Esophagus muscularis mucosa (tissue), 4 donors: ENCODE measurements around the gene NOXA1. TPM values are rescaled to one million over a fixed set of nuclear protein-coding genes. Genes with fewer than 3 reads are reported as not detected.
"Not testable (repeated sequence)": the region's sequence is repeated elsewhere in the genome, so short reads cannot be mapped to it uniquely, and the experiment has no call there.

Experiments used
- DNase-seq: peaks from one replicate; pipeline ENCODE4 v3.0.0-alpha.2; 2017; ENCODE audit errors: extremely low spot score
- H3K27ac ChIP-seq, 4 donors: fragments of 200-600 bp; sonication (generic); replicated peaks in 1 of 4; 1 replicate in 3 of 4; 2 replicates in 1 of 4; pipeline ENCODE4 v1.5.1; 2016 to 2019; ENCODE audit warnings: mild to moderate bottlenecking in 1 of 4
- H3K27me3 ChIP-seq, 4 donors: fragments of 200-600 bp; sonication (generic); one replicate each; pipeline versions ENCODE4 v1.5.1 to v1.6.0; 2016 to 2019
- H3K36me3 ChIP-seq, 4 donors: fragments of 200-600 bp; sonication (generic); one replicate each; pipeline ENCODE4 v1.5.1; 2016 to 2019
- H3K4me1 ChIP-seq, 4 donors: fragments of 200-600 bp; sonication (generic); one replicate each; pipeline ENCODE4 v1.5.1; 2016 to 2019
- H3K4me3 ChIP-seq, 4 donors: fragments of 200-600 bp; sonication (generic); 1 replicate in 2 of 4; 2 replicates in 2 of 4; pipeline ENCODE4 v1.5.1; 2016 to 2019; ENCODE audit warnings: mild to moderate bottlenecking in 4 of 4, moderate library complexity in 1 of 4
- H3K9me3 ChIP-seq, 4 donors: fragments of 200-600 bp; sonication (generic); 1 replicate in 3 of 4; 2 replicates in 1 of 4; pipeline ENCODE4 v1.5.1; 2016 to 2019
- EP300 ChIP-seq: sonication (generic); formaldehyde crosslinking; IDR thresholded peaks from one replicate; pipeline ENCODE4 v1.6.1; 2017; ENCODE audit warnings: antibody characterized with exemption
- POLR2A ChIP-seq: fragments of 450-650 bp; IDR thresholded peaks from one replicate; pipeline ENCODE4 v1.6.1; 2017; ENCODE audit warnings: antibody characterized with exemption, moderate library complexity, mild to moderate bottlenecking, low read depth
- POLR2AphosphoS5 ChIP-seq, 2 donors: sonication (generic); formaldehyde crosslinking; IDR thresholded peaks; one replicate each; pipeline ENCODE4 v1.6.1; 2017; ENCODE audit warnings: antibody characterized with exemption in 2 of 2
- WGBS: methylation state at CpG from one replicate; pipeline ENCODE4 v1.1.5; 2018; 5-methylcytosine and 5-hydroxymethylcytosine counted together
- intact Hi-C: fragments of 100-400 bp; cut with DNase I; formaldehyde crosslinking; loops from one replicate; pipeline ENCODE4 v1.15.1; 2023
- total RNA-seq, 4 donors: library from RNA; depleted of rRNA; stranded (reverse); fragments of >200 nt; gene quantifications; one replicate each; pipeline versions ENCODE4 v1.1.0 to v1.2.1, GENCODE V29; 2016
- TF ChIP-seq, protein P1 (sequence below), 3 experiments: fragments of 200-600 bp in 2 of 3; fragments of 450-650 bp in 1 of 3; sonication (generic) in 2 of 3; IDR thresholded peaks; one replicate each; pipeline ENCODE4 v1.5.1; 2017 to 2019; ENCODE audit warnings: antibody characterized with exemption in 3 of 3, mild to moderate bottlenecking in 2 of 3, moderate library complexity in 1 of 3

NOXA1 gene
- total RNA-seq, 4 donors from 2014 or later, result 2.1 to 4.0 (median 3.0) TPM

GRCh38 chr9:137383784-137384756 is 39.1 kb upstream of the NOXA1 start:
- H3K4me1 ChIP-seq, result peaks cover 14 to 19% (median 15%) of the 10 kb centered on the region in 4 donors
- intact Hi-C loops, result no loop called here
- no peak for DNase-seq
- no peak overlapping the region for H3K27ac ChIP-seq
- H3K27me3 ChIP-seq, result no peaks in the 10 kb centered on the region
- TF ChIP-seq POLR2AphosphoS5 (IDR thresholded peaks at IDR 0.05) (no peak), EP300 (no peak), POLR2A (no peak)
- TF ChIP-seq, protein P1, sequence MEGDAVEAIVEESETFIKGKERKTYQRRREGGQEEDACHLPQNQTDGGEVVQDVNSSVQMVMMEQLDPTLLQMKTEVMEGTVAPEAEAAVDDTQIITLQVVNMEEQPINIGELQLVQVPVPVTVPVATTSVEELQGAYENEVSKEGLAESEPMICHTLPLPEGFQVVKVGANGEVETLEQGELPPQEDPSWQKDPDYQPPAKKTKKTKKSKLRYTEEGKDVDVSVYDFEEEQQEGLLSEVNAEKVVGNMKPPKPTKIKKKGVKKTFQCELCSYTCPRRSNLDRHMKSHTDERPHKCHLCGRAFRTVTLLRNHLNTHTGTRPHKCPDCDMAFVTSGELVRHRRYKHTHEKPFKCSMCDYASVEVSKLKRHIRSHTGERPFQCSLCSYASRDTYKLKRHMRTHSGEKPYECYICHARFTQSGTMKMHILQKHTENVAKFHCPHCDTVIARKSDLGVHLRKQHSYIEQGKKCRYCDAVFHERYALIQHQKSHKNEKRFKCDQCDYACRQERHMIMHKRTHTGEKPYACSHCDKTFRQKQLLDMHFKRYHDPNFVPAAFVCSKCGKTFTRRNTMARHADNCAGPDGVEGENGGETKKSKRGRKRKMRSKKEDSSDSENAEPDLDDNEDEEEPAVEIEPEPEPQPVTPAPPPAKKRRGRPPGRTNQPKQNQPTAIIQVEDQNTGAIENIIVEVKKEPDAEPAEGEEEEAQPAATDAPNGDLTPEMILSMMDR (IDR thresholded peaks at IDR 0.05), result no peak
- H3K9me3 ChIP-seq, result no peaks in the 10 kb centered on the region
- 84% methylated on average over 36 of the region's 39 CpGs for WGBS
- H3K4me3 ChIP-seq, result no peak overlapping the region
- H3K36me3 ChIP-seq, result peaks cover 0 to 27% (median 12%) of the 10 kb centered on the region in 4 donors

DNA sequence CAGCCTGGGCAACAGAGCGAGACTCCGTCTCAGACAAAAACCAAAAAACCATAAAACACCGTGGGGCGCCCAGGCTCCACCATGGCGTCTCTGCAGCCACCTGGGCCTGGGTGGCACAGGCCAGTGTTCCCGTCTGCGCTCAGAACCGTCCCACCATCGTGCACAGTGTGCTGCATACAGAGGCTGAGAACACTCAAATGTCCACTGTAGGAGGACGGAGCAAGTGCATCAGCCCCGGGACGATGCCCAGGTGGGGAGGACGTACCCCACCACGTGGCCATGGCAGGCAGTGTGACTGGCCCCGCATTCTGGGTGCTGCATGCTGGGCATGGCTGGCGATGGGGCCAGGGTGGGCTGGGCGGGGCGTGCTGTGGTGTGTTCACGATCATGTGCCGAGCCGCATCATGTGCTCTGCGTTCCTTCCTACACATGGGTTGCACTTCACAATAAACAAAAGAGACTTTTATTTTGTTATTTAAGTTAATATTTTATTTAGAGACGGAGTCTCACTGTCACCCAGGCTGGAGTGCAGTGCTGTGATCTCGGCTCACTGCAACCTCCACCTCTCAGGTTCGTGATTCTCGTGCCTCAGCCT is 38.0 kb upstream of the NOXA1 start:
- peaks cover 14 to 19% (median 15%) of the 10 kb centered on the region in 4 donors for H3K4me1 ChIP-seq
- H3K4me3 ChIP-seq, result no peak overlapping the region
- no peak for DNase-seq
- 94% methylated on average over 20 of the region's 26 CpGs for WGBS
- TF ChIP-seq EP300 (no peak), POLR2A (no peak), POLR2AphosphoS5 (IDR thresholded peaks at IDR 0.05) (no peak)
- TF ChIP-seq, protein P1 (IDR thresholded peaks at IDR 0.05), result no peak
- H3K27ac ChIP-seq, result no peak overlapping the region
- peaks cover 0 to 27% (median 16%) of the 10 kb centered on the region in 4 donors for H3K36me3 ChIP-seq
- H3K9me3 ChIP-seq, result no peaks in the 10 kb centered on the region
- intact Hi-C loops, result no loop called here
- no peaks in the 10 kb centered on the region for H3K27me3 ChIP-seq

GRCh38 chr9:137386507-137387113 is 36.6 kb upstream of the NOXA1 start:
- Histone ChIP-seq H3K27ac (peak overlapping the region in 2 of 4 donors; percentile 62 to 68), H3K4me1 (peaks cover 14 to 19% (median 15%) of the 10 kb centered on the region in 4 donors), H3K36me3 (peaks cover 0 to 38% (median 20%) of the 10 kb centered on the region in 4 donors)
- DNase-seq, intact Hi-C loops, H3K9me3 ChIP-seq, H3K4me3 ChIP-seq, H3K27me3 ChIP-seq: not testable (repeated sequence)
- WGBS, result 79% methylated on average over 8 of the region's 12 CpGs

DNA sequence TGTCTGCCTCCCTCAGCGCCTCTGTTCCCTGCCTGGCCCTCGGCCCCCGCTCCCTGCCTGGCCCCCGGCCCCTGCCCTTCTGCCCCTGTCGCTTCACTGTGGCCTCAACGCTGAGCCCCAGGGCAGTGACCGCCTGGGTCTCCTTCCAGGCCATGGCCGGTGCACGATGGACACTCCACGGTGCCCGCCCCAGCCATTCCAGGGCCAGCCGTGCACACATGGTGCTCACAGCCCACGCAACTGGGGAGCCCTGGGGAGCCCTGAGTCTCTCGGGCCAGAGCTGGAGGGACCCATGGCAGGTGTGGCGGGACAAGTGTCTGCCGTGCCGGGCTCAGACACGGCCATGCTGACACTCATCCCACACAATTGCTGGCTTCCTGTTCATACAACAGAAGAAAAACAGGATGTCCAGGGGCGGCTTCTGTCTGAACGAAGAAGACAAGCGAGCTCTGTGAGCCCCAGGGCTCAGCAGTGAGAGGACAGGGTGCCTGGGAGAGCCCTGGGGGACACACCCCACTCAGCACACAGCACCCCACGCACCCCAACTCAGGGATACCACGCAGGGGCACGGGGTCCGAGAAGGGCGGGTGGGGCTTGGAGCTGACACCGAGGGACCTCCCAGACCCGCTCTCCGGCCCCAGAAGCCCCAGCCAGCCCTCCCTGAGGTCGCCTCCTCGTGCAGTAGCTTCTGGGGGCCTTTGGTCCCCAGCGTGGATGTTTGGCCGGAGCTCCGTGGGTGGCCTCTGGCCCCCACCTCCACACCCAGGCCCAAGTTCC is 35.9 kb upstream of the NOXA1 start:
- no peaks in the 10 kb centered on the region for H3K27me3 ChIP-seq
- DNase-seq, result no peak
- WGBS, result 51% methylated on average over 21 of the region's 34 CpGs
- no peak overlapping the region for H3K4me3 ChIP-seq
- no peaks in the 10 kb centered on the region for H3K9me3 ChIP-seq
- peaks cover 14 to 19% (median 15%) of the 10 kb centered on the region in 4 donors for H3K4me1 ChIP-seq
- TF ChIP-seq POLR2AphosphoS5 (IDR thresholded peaks at IDR 0.05), result no peak
- TF ChIP-seq EP300, result no peak
- TF ChIP-seq, protein P1 (IDR thresholded peaks at IDR 0.05), result no peak
- no peak for TF ChIP-seq POLR2A
- peaks cover 0 to 45% (median 24%) of the 10 kb centered on the region in 4 donors for H3K36me3 ChIP-seq
- intact Hi-C loops, result no loop called here
- H3K27ac ChIP-seq, result peak overlapping the region in 3 of 4 donors; percentile 44 to 68 (median 62)
